Jurkat, Clone E6-1 (cell line): ENCODE data around the gene COMP.

Source experiments
- DNase-seq: peaks from one replicate; pipeline ENCODE4 v3.0.0-alpha.2; 2011; ENCODE audit warnings: low read depth, low spot score
- H3K4me3 ChIP-seq: 2 replicates; pipeline ENCODE4 v1.5.1; 2011; ENCODE audit warnings: mild to moderate bottlenecking, low read length, control low read depth, moderate library complexity

COMP gene

GRCh38 chr19:18807861-18808331 is 16.8 kb upstream of the COMP start:
- H3K4me3 ChIP-seq = no peak overlapping the region
- DNase-seq = no peak

GRCh38 chr19:18804643-18805042 is 13.5 kb upstream of the COMP start:
- DNase-seq = no peak

GRCh38 chr19:18804139-18804601 is 13.1 kb upstream of the COMP start:
- DNase-seq = no peak
- no peak overlapping the region for H3K4me3 ChIP-seq

More at GRCh38 chr19:18804643-18805042, 13.5 kb upstream of the COMP start:
- no peak overlapping the region for H3K4me3 ChIP-seq

- DNase-seq = no peak
These were observed 12.5 kb upstream of the COMP start for GRCh38 chr19:18803550-18804138.

GRCh38 chr19:18802354-18802753 is 11.2 kb upstream of the COMP start:
- H3K4me3 ChIP-seq = no peak overlapping the region
- DNase-seq = peak; percentile 25

More at GRCh38 chr19:18803550-18804138, 12.5 kb upstream of the COMP start:
- no peak overlapping the region for H3K4me3 ChIP-seq

- no peak overlapping the region for H3K4me3 ChIP-seq
- no peak for DNase-seq
These were observed 9.5 kb upstream of the COMP start for GRCh38 chr19:18800636-18801035.

GRCh38 chr19:18800079-18800478 is 9.0 kb upstream of the COMP start:
- H3K4me3 ChIP-seq = no peak overlapping the region
- no peak for DNase-seq

- no peak for DNase-seq
- H3K4me3 ChIP-seq = no peak overlapping the region
These were observed 8.4 kb upstream of the COMP start for GRCh38 chr19:18799389-18799970.

- no peak for DNase-seq
- H3K4me3 ChIP-seq = no peak overlapping the region
These were observed 7.6 kb upstream of the COMP start for GRCh38 chr19:18798384-18799352.

GRCh38 chr19:18796239-18796638 is 5.1 kb upstream of the COMP start:
- H3K4me3 ChIP-seq = no peak overlapping the region
- DNase-seq = no peak

- H3K4me3 ChIP-seq = no peak overlapping the region
- no peak for DNase-seq
These were observed 4.4 kb upstream of the COMP start for GRCh38 chr19:18795540-18795939.

- no peak overlapping the region for H3K4me3 ChIP-seq
- DNase-seq = no peak
These were observed 3.6 kb upstream of the COMP start for GRCh38 chr19:18794692-18795091.

- no peak for DNase-seq
- H3K4me3 ChIP-seq = no peak overlapping the region
These were observed 2.9 kb upstream of the COMP start for GRCh38 chr19:18794029-18794313.

- no peak overlapping the region for H3K4me3 ChIP-seq
- DNase-seq = no peak
These were observed 2.3 kb upstream of the COMP start for GRCh38 chr19:18793144-18794028.

GRCh38 chr19:18792661-18793060 is 1.6 kb upstream of the COMP start:
- no peak overlapping the region for H3K4me3 ChIP-seq
- no peak for DNase-seq

- DNase-seq = no peak
- H3K4me3 ChIP-seq = no peak overlapping the region
These were observed 192 bp upstream of the COMP start for GRCh38 chr19:18791315-18791678.

GRCh38 chr19:18789883-18790565 is 1.1 kb downstream of the COMP start:
- no peak for DNase-seq
- H3K4me3 ChIP-seq = no peak overlapping the region

- H3K4me3 ChIP-seq = no peak overlapping the region
- DNase-seq = no peak
These were observed 1.7 kb downstream of the COMP start for GRCh38 chr19:18789422-18789869.
